ENCODE data around the gene FNBP1. TPM values are rescaled to one million over a fixed set of nuclear protein-coding genes. Genes with fewer than 3 reads are reported as not detected.
A peak's percentile ranks its signal among the peaks of the same experiment; 100 is the strongest.

The FNBP1 gene
- total and polyA plus RNA-seq, 3 donors from 2014 or later: 37.9 to 89.2 (median 76.6) TPM

- WGBS, 2 donors: 95 to 96% methylated on average over 7 of the region's 7 CpGs
- H3K9me3 ChIP-seq: no peaks in the 10 kb centered on the region
- H3K27me3 ChIP-seq: no peaks in the 10 kb centered on the region
- H3K4me1 ChIP-seq: no peaks in the 10 kb centered on the region
- no peak overlapping the region for H3K4me3 ChIP-seq
- TF ChIP-seq POLR2A (IDR thresholded peaks at IDR 0.05) (no peak), CTCF (IDR thresholded peaks at IDR 0.05) (no peak)
- H3K27ac ChIP-seq: no peak overlapping the region
- intact Hi-C loops (cut with DNase I; ENCODE audit: low total_unique reads): no loop called here
- DNase-seq: no peak
- no peaks in the 10 kb centered on the region for H3K36me3 ChIP-seq (ENCODE audit: low read depth, missing control alignments)
Measured at GRCh38 chr9:129916707-129917106, 126.3 kb downstream of the FNBP1 start.

GRCh38 chr9:129914051-129914450 is 128.9 kb downstream of the FNBP1 start:
- 82 to 89% methylated on average over 5 of the region's 5 CpGs for WGBS, 2 donors

GRCh38 chr9:129910628-129911567 is 132.1 kb downstream of the FNBP1 start:
- intact Hi-C loops (cut with DNase I; ENCODE audit: low total_unique reads): no loop called here
- peak; percentile 36 for DNase-seq
- Histone ChIP-seq H3K27me3 (no peaks in the 10 kb centered on the region), H3K4me1 (no peaks in the 10 kb centered on the region), H3K4me3 (no peak overlapping the region), H3K9me3 (no peaks in the 10 kb centered on the region), H3K36me3 (ENCODE audit: low read depth, missing control alignments) (no peaks in the 10 kb centered on the region), H3K27ac (no peak overlapping the region)
- 84 to 85% methylated on average over 15 of the region's 15 CpGs for WGBS, 2 donors
- no peak for TF ChIP-seq CTCF (IDR thresholded peaks at IDR 0.05)

More at GRCh38 chr9:129914051-129914450, 128.9 kb downstream of the FNBP1 start:
- no peak overlapping the region for H3K4me3 ChIP-seq
- H3K36me3 ChIP-seq (ENCODE audit: low read depth, missing control alignments): no peaks in the 10 kb centered on the region
- H3K27ac ChIP-seq: no peak overlapping the region
- DNase-seq: no peak
- no peaks in the 10 kb centered on the region for H3K27me3 ChIP-seq
- no peaks in the 10 kb centered on the region for H3K9me3 ChIP-seq
- H3K4me1 ChIP-seq: no peaks in the 10 kb centered on the region
- intact Hi-C loops (cut with DNase I; ENCODE audit: low total_unique reads): no loop called here
- no peak for TF ChIP-seq POLR2A (IDR thresholded peaks at IDR 0.05)

GRCh38 chr9:129909851-129910250 is 133.1 kb downstream of the FNBP1 start:
- WGBS, 2 donors: 95 to 97% methylated on average over 9 of the region's 9 CpGs
- intact Hi-C loops (cut with DNase I; ENCODE audit: low total_unique reads): no loop called here
- H3K27ac ChIP-seq: no peak overlapping the region

More at GRCh38 chr9:129909851-129910250, 133.1 kb downstream of the FNBP1 start:
- no peaks in the 10 kb centered on the region for H3K9me3 ChIP-seq
- H3K36me3 ChIP-seq (ENCODE audit: low read depth, missing control alignments): no peaks in the 10 kb centered on the region
- H3K4me1 ChIP-seq: no peaks in the 10 kb centered on the region
- no peak for DNase-seq
- no peak overlapping the region for H3K4me3 ChIP-seq
- no peaks in the 10 kb centered on the region for H3K27me3 ChIP-seq
- TF ChIP-seq POLR2A (IDR thresholded peaks at IDR 0.05): no peak
- TF ChIP-seq CTCF (IDR thresholded peaks at IDR 0.05): no peak
